ENCODE results near the gene PRR7.

The PRR7 gene

GRCh38 chr5:177446200-177447065 is at the start of gene PRR7:
Gene PRR7 (plus strand): TSS chr5:177446814. CDS start chr5:177455068, 8,254 bp downstream.
- H3K4me3 ChIP-seq (ENCODE audit: low read depth in 1 of 2, low read length in 2 of 2): peak within 1 kb of the TSS; percentile 50 to 75
- H3K27me3 ChIP-seq (ENCODE audit: control insufficient read depth in 1 of 2, insufficient read depth in 2 of 2, low read length in 2 of 2): peaks cover 0 to 8% of the 10 kb centered on the region in 2 donors
- H3K36me3 ChIP-seq (ENCODE audit: control insufficient read depth in 1 of 2, insufficient read depth in 2 of 2, low read length in 2 of 2): peaks cover 0 to 5% of the 10 kb centered on the region in 2 donors
- no peaks in the 10 kb centered on the region for H3K9me3 ChIP-seq (ENCODE audit: control insufficient read depth in 1 of 2, low read length in 2 of 2)
- H3K27ac ChIP-seq (ENCODE audit: low read depth, low read length): peak within 1 kb of the TSS; percentile 5
- peaks cover 17 to 22% of the 10 kb centered on the region in 2 donors for H3K4me1 ChIP-seq (ENCODE audit: control insufficient read depth in 1 of 2, insufficient read depth in 2 of 2, low read length in 2 of 2)
- peak within 1 kb of the TSS; percentile 48 to 69 for H3K9ac ChIP-seq (ENCODE audit: low read depth in 1 of 2, low read length in 2 of 2)

GRCh38 chr5:177397875-177398390 is 48.7 kb upstream of the PRR7 start:
- H3K27me3 ChIP-seq (ENCODE audit: control insufficient read depth in 1 of 2, insufficient read depth in 2 of 2, low read length in 2 of 2): peaks cover 4 to 14% of the 10 kb centered on the region in 2 donors
- peaks cover 15 to 19% of the 10 kb centered on the region in 2 donors for H3K4me1 ChIP-seq (ENCODE audit: control insufficient read depth in 1 of 2, insufficient read depth in 2 of 2, low read length in 2 of 2)
- no peak overlapping the region for H3K4me3 ChIP-seq (ENCODE audit: low read depth in 1 of 2, low read length in 2 of 2)
- no peaks in the 10 kb centered on the region for H3K36me3 ChIP-seq (ENCODE audit: control insufficient read depth in 1 of 2, insufficient read depth in 2 of 2, low read length in 2 of 2)
- no peaks in the 10 kb centered on the region for H3K9me3 ChIP-seq (ENCODE audit: control insufficient read depth in 1 of 2, low read length in 2 of 2)
- H3K9ac ChIP-seq (ENCODE audit: low read depth in 1 of 2, low read length in 2 of 2): no peak overlapping the region
- H3K27ac ChIP-seq (ENCODE audit: low read depth, low read length): no peak overlapping the region

- Histone ChIP-seq H3K9me3 (ENCODE audit: control insufficient read depth in 1 of 2, low read length in 2 of 2) (no peaks in the 10 kb centered on the region), H3K4me1 (ENCODE audit: control insufficient read depth in 1 of 2, insufficient read depth in 2 of 2, low read length in 2 of 2) (peaks cover 33 to 34% of the 10 kb centered on the region in 2 donors), H3K36me3 (ENCODE audit: control insufficient read depth in 1 of 2, insufficient read depth in 2 of 2, low read length in 2 of 2) (no peaks in the 10 kb centered on the region), H3K27ac (ENCODE audit: low read depth, low read length) (peak within 1 kb of the TSS; percentile 30), H3K27me3 (ENCODE audit: control insufficient read depth in 1 of 2, insufficient read depth in 2 of 2, low read length in 2 of 2) (peaks cover 6 to 14% of the 10 kb centered on the region in 2 donors), H3K4me3 (ENCODE audit: low read depth in 1 of 2, low read length in 2 of 2) (peak within 1 kb of the TSS; percentile 34 to 45), H3K9ac (ENCODE audit: low read depth in 1 of 2, low read length in 2 of 2) (peak within 1 kb of the TSS; percentile 24 to 60)
Measured at GRCh38 chr5:177399997-177400868, 46.4 kb upstream of the PRR7 start, which contains the start of gene PFN3. Gene PFN3 (minus strand): TSS chr5:177400661. CDS start chr5:177400576, 85 bp downstream.

- H3K27ac ChIP-seq (ENCODE audit: low read depth, low read length): no peak overlapping the region
- no peaks in the 10 kb centered on the region for H3K9me3 ChIP-seq (ENCODE audit: control insufficient read depth in 1 of 2, low read length in 2 of 2)
- H3K36me3 ChIP-seq (ENCODE audit: control insufficient read depth in 1 of 2, insufficient read depth in 2 of 2, low read length in 2 of 2): no peaks in the 10 kb centered on the region
- H3K9ac ChIP-seq (ENCODE audit: low read depth in 1 of 2, low read length in 2 of 2): peak overlapping the region; percentile 69 to 91
- H3K27me3 ChIP-seq (ENCODE audit: control insufficient read depth in 1 of 2, insufficient read depth in 2 of 2, low read length in 2 of 2): peaks cover 6 to 14% of the 10 kb centered on the region in 2 donors
- peaks cover 38 to 40% of the 10 kb centered on the region in 2 donors for H3K4me1 ChIP-seq (ENCODE audit: control insufficient read depth in 1 of 2, insufficient read depth in 2 of 2, low read length in 2 of 2)
- peak overlapping the region; percentile 53 to 84 for H3K4me3 ChIP-seq (ENCODE audit: low read depth in 1 of 2, low read length in 2 of 2)
Measured at GRCh38 chr5:177402271-177403043, 44.2 kb upstream of the PRR7 start.

GRCh38 chr5:177403102-177403791 is 43.4 kb upstream of the PRR7 start:
- peak overlapping the region; percentile 53 to 84 for H3K4me3 ChIP-seq (ENCODE audit: low read depth in 1 of 2, low read length in 2 of 2)
- peak overlapping the region; percentile 44 for H3K27ac ChIP-seq (ENCODE audit: low read depth, low read length)
- H3K27me3 ChIP-seq (ENCODE audit: control insufficient read depth in 1 of 2, insufficient read depth in 2 of 2, low read length in 2 of 2): peaks cover 6 to 14% of the 10 kb centered on the region in 2 donors
- H3K4me1 ChIP-seq (ENCODE audit: control insufficient read depth in 1 of 2, insufficient read depth in 2 of 2, low read length in 2 of 2): peaks cover 38 to 40% of the 10 kb centered on the region in 2 donors
- peak overlapping the region; percentile 69 to 91 for H3K9ac ChIP-seq (ENCODE audit: low read depth in 1 of 2, low read length in 2 of 2)
- no peaks in the 10 kb centered on the region for H3K9me3 ChIP-seq (ENCODE audit: control insufficient read depth in 1 of 2, low read length in 2 of 2)
- no peaks in the 10 kb centered on the region for H3K36me3 ChIP-seq (ENCODE audit: control insufficient read depth in 1 of 2, insufficient read depth in 2 of 2, low read length in 2 of 2)

GRCh38 chr5:177403792-177404640 is 42.6 kb upstream of the PRR7 start:
- Histone ChIP-seq H3K27ac (ENCODE audit: low read depth, low read length) (peak overlapping the region; percentile 44), H3K4me1 (ENCODE audit: control insufficient read depth in 1 of 2, insufficient read depth in 2 of 2, low read length in 2 of 2) (peaks cover 38 to 40% of the 10 kb centered on the region in 2 donors), H3K27me3 (ENCODE audit: control insufficient read depth in 1 of 2, insufficient read depth in 2 of 2, low read length in 2 of 2) (peaks cover 6 to 14% of the 10 kb centered on the region in 2 donors), H3K9ac (ENCODE audit: low read depth in 1 of 2, low read length in 2 of 2) (peak overlapping the region; percentile 69 to 91), H3K4me3 (ENCODE audit: low read depth in 1 of 2, low read length in 2 of 2) (peak overlapping the region; percentile 53 to 84), H3K9me3 (ENCODE audit: control insufficient read depth in 1 of 2, low read length in 2 of 2) (no peaks in the 10 kb centered on the region), H3K36me3 (ENCODE audit: control insufficient read depth in 1 of 2, insufficient read depth in 2 of 2, low read length in 2 of 2) (no peaks in the 10 kb centered on the region)

- Histone ChIP-seq H3K36me3 (ENCODE audit: control insufficient read depth in 1 of 2, insufficient read depth in 2 of 2, low read length in 2 of 2) (no peaks in the 10 kb centered on the region), H3K27me3 (ENCODE audit: control insufficient read depth in 1 of 2, insufficient read depth in 2 of 2, low read length in 2 of 2) (peaks cover 6 to 11% of the 10 kb centered on the region in 2 donors), H3K4me1 (ENCODE audit: control insufficient read depth in 1 of 2, insufficient read depth in 2 of 2, low read length in 2 of 2) (peaks cover 32 to 37% of the 10 kb centered on the region in 2 donors), H3K27ac (ENCODE audit: low read depth, low read length) (no peak overlapping the region), H3K4me3 (ENCODE audit: low read depth in 1 of 2, low read length in 2 of 2) (peak overlapping the region; percentile 53 to 84), H3K9ac (ENCODE audit: low read depth in 1 of 2, low read length in 2 of 2) (peak overlapping the region; percentile 69 to 91), H3K9me3 (ENCODE audit: control insufficient read depth in 1 of 2, low read length in 2 of 2) (no peaks in the 10 kb centered on the region)
Measured at GRCh38 chr5:177404641-177405179, 41.9 kb upstream of the PRR7 start.

- Histone ChIP-seq H3K4me3 (ENCODE audit: low read depth in 1 of 2, low read length in 2 of 2) (no peak overlapping the region), H3K36me3 (ENCODE audit: control insufficient read depth in 1 of 2, insufficient read depth in 2 of 2, low read length in 2 of 2) (no peaks in the 10 kb centered on the region), H3K27me3 (ENCODE audit: control insufficient read depth in 1 of 2, insufficient read depth in 2 of 2, low read length in 2 of 2) (peaks cover 5 to 6% of the 10 kb centered on the region in 2 donors), H3K27ac (ENCODE audit: low read depth, low read length) (no peak overlapping the region), H3K9me3 (ENCODE audit: control insufficient read depth in 1 of 2, low read length in 2 of 2) (no peaks in the 10 kb centered on the region), H3K4me1 (ENCODE audit: control insufficient read depth in 1 of 2, insufficient read depth in 2 of 2, low read length in 2 of 2) (peaks cover 31 to 36% of the 10 kb centered on the region in 2 donors), H3K9ac (ENCODE audit: low read depth in 1 of 2, low read length in 2 of 2) (peak overlapping the region in 1 of 2 donors; percentile 69)
Measured at GRCh38 chr5:177405312-177405711, 41.3 kb upstream of the PRR7 start.

Data from duodenal mucosa (tissue), 2 donors.